Mammary epithelial cell (primary cell): ENCODE measurements around the gene ZNF585A.
A peak's percentile ranks its signal among the peaks of the same experiment; 100 is the strongest.

ENCODE experiments used
- EZH2 ChIP-seq: IDR thresholded peaks from 2 replicates; pipeline ENCODE4 v1.6.1; 2012; ENCODE audit warnings: low read length, inconsistent platforms, borderline replicate concordance
- TF ChIP-seq, protein P1 (sequence below), 2 donors: IDR thresholded peaks in 1 of 2; conservative IDR thresholded peaks in 1 of 2; 2 replicates each; pipeline ENCODE4 v1.5.1; 2011 to 2012; ENCODE audit warnings: inconsistent platforms in 2 of 2, low read length in 2 of 2, mild to moderate bottlenecking in 2 of 2, control low read depth in 1 of 2, low read depth in 1 of 2; ENCODE audit not compliant: insufficient read depth in 1 of 2; ENCODE audit errors: extremely low read depth in 1 of 2

GRCh38 chr19:37172368-37173366, at the start of gene ZNF585A:
- TF ChIP-seq, protein P1, sequence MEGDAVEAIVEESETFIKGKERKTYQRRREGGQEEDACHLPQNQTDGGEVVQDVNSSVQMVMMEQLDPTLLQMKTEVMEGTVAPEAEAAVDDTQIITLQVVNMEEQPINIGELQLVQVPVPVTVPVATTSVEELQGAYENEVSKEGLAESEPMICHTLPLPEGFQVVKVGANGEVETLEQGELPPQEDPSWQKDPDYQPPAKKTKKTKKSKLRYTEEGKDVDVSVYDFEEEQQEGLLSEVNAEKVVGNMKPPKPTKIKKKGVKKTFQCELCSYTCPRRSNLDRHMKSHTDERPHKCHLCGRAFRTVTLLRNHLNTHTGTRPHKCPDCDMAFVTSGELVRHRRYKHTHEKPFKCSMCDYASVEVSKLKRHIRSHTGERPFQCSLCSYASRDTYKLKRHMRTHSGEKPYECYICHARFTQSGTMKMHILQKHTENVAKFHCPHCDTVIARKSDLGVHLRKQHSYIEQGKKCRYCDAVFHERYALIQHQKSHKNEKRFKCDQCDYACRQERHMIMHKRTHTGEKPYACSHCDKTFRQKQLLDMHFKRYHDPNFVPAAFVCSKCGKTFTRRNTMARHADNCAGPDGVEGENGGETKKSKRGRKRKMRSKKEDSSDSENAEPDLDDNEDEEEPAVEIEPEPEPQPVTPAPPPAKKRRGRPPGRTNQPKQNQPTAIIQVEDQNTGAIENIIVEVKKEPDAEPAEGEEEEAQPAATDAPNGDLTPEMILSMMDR (conservative IDR thresholded peaks at IDR 0.05 in 1 of 2, IDR thresholded peaks at IDR 0.05 in 1 of 2; ENCODE audit: extremely low read depth in 1 of 2, insufficient read depth in 1 of 2, low read depth in 1 of 2, low read length in 2 of 2), result peak in 1 of 2 donors; percentile 41
- TF ChIP-seq EZH2, result no peak
